Stimulated activated CD4-positive, alpha-beta T cell treated with anti-CD3 and anti-CD28 coated beads, Interleukin-12 subunit alpha, Interleukin-12 subunit beta, amount 100 ng/mL, for 48 hours (primary cell): ENCODE results near the gene HFE.

Experiments used
- DNase-seq, 3 donors: peaks; one replicate each; pipeline ENCODE4 v3.0.0-alpha.2; 2020; ENCODE audit warnings: low read depth in 2 of 3, low spot score in 1 of 3

HFE gene

DNA sequence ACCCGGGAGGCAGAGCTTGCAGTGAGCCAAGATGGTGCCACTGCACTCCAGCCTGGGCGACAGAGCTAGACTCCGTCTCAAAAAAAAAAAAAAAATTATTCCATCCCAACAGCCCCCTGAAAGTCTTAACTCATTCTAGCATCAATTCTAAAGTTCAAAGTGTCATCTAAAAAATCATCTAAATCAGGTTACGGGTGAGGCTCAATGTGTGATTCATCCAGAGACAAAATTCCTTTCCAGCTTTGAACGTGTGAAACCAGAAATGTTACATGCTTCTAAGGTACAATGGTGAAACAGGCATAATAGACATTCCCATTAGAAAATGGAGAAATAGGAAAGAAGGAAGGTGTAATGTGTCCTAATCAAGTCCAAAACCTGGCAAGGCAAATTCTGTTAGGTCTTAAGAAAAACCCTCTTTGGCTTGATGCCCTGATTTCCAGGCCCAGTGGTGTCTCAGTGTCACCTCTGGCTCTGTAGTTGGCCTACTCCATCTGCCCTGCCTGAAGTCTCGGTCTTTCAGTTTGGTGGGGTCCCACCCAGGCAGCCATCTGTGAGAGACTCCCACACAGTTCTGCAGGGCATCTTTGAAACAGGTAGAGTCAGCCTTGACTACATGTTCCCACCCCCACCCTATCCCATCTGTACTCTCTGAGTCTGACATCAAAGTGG lies 43.5 kb downstream of the HFE start:
- no peak for DNase-seq

GRCh38 chr6:26131618-26132017 lies 44.4 kb downstream of the HFE start:
- DNase-seq, result no peak

DNA sequence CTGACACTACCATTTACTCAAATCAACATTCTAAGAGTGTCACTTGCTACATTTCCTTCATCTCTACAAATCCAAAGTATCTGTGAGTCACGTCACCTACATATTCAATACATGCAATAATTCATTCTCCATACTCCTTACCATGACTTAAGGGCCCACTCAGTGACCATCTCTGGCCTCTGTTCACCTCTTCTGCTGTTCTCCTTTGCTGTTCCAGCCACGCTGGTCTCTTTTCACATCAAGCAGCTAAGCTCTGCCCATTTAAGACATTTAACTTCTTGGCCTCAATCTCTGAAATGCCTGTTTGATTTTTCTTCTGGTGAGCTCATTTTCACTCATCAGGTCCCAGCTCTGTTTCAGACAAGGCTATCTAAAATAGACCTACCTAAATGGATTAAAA lies 46.5 kb downstream of the HFE start:
- no peak for DNase-seq

DNA sequence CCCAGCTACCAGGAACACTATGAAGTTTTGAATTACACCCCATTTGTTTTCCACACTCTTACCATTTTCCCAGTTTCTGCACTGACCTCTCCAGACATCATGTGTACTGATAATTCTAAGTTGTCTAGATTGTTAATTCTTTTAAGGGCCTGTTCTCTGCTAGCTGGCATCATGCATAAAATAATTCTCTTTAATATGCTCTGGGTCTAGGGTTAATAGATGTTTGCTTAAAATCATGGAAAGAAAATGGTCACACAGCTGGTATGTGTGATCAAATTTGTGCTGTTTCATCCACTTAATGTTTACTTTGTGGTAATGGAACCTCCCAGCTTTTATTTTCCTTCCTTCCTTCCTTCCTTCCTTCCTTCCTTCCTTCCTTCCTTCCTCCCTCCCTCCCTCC lies 49.1 kb downstream of the HFE start:
- no peak for DNase-seq

DNA sequence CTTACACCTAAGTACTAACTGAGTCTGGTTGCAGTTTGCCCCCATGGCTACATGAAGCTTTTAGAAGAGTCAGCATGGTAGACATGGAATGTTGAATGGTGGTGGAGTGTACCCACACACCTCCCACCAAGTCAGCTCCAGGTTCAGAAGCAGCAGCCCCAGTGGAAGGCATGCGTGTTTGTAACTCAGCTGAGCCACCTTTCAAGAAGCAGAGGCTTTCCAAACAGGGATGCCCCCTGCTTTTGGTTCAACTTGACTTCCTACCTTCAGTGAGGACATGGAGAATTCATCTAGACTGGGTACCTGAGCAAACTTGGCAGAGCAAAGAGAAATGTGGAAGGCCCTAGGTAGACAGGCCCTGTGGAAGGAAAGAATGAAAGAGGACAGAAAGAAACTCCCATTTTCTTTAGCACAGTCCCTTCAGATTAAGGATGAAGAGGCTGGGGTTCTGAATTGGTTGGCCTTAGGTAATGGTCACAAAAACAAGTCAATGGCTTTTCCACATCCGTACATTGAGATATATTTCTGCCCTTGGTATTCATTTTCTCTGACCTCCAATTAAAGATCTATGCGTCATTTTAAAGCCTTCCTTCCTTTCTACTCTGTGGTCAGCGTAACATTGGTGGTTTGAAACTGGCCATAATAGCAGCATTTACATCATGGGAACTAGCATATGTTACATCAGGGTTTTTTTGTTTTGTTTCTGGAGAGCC lies 53.2 kb downstream of the HFE start:
- no peak for DNase-seq

- DNase-seq, result no peak
Observed at GRCh38 chr6:26140967-26141294, 53.7 kb downstream of the HFE start.

DNA sequence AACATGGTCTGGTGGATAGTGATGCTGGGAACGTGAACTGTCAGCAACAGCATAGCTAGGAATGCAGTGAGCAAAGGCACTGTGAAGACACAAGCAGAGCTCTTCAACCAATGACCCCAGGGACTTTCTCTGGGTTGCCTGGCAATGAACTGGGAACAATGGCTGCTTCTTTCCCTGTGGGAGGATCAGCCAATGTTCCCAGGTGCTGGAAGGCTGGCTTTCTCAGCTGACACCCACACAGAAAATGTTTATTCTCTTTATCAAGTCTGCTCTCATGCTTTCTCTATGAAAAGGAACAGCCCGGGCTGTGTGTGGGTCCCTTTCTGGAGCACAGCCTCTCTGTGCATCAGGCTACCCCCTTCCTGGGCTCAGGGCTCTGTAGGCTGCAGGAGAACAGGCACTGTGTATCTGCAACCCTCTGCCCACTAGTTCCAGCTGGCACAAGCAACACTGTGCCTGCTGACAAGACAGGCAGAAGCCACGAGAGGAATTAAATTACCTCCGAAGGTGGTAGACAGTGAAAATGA lies 54.2 kb downstream of the HFE start:
- no peak for DNase-seq

DNA sequence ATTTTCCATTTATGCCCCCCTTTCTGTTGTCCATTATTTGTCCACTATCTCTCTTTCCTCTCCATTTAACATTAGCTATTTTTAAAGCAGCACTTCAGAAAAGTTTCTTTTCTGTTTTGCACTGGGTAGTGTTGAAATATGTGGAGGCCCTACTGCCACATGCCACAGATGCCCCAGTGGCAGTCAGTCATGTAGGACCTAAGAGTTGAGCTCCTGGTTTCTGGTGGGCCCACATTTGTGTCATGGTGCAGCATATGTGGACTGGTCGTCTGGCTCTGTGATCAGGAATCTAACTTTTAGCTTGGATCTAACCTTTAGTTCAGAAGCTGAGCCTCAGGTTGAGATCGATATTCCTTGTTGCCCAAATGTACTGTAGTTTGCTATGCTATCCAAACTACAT lies 54.8 kb downstream of the HFE start:
- DNase-seq, result no peak
